Erythroblast (primary cell): ENCODE data around the gene GLIS1.

Experiments
- GATA1 ChIP-seq: IDR thresholded peaks from 2 replicates; pipeline ENCODE4 v1.6.1; 2011; ENCODE audit warnings: low read depth, mild to moderate bottlenecking, control low read depth, low read length, moderate library complexity
- POLR2A ChIP-seq: IDR thresholded peaks from 2 replicates; pipeline ENCODE4 v1.6.1; 2011; ENCODE audit warnings: mild to moderate bottlenecking, low read length

DNA sequence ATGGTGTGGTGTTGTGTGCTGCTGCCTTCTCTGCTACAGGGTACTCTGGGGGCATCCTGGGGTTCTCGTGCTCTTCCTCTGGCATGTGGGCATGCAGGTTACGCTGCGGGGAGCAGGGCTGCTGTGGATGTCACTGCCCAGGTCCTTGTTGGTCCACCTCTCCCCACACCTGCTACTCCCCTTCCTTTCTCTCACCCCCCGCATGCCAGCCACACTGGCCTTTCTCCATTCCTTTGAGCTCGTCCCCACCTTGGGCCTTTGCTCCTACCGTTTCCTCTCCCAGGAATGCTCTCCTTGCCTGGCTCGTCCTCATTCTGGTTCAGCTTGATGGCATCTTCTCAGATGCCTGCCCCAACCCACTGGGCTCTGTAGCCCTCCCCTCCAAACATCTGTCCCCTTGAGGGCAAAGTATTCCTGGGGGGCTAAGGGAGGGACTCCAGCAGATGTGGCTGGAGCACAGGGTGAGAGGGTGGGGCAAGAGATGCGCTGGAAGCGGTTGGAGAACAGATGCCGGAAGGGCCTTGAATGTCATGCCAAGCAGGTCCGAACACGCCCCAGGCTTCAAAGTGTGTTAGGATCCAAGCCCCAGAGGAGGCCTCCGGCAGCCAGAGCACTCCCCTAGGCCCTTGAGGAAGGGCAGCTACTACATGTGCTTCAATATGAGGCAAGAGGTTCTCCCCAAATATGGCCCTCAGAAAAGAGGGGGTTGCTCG lies 256.4 kb downstream of the GLIS1 start:
- TF ChIP-seq POLR2A, result no peak
- no peak for TF ChIP-seq GATA1
